ENCODE measurements around the gene PRMT7. TPM values are rescaled to one million over a fixed set of nuclear protein-coding genes. Genes with fewer than 3 reads are reported as not detected.
A peak's percentile ranks its signal among the peaks of the same experiment; 100 is the strongest.

Gene PRMT7
- total and polyA plus RNA-seq, 2 donors from 2014 or later, result 20.4 to 33.7 TPM

GRCh38 chr16:68339214-68339613, 28.4 kb downstream of the PRMT7 start:
- FAIRE-seq, result no peak
- no peaks in the 10 kb centered on the region for H3K9me3 ChIP-seq (ENCODE audit: control insufficient read depth in 2 of 3, insufficient read depth in 1 of 3, low read length in 3 of 3)
- peak in 1 of 5 donors; percentile 53 for DNase-seq
- no peak for TF ChIP-seq CTCF (IDR thresholded peaks at IDR 0.05; ENCODE audit: borderline replicate concordance, extremely low read depth, insufficient read depth)
- H3K4me3 ChIP-seq (ENCODE audit: low read length in 3 of 3), result no peak overlapping the region
- no peak overlapping the region for H3K9ac ChIP-seq (ENCODE audit: low read length in 3 of 3)
- no peaks in the 10 kb centered on the region for H3K4me1 ChIP-seq (ENCODE audit: control insufficient read depth in 2 of 3, insufficient read depth in 2 of 3, low read depth in 1 of 3, low read length in 3 of 3)
- intact Hi-C loops (cut with DNase I), result no loop called here
- no peaks in the 10 kb centered on the region for H3K27me3 ChIP-seq (ENCODE audit: control insufficient read depth, insufficient read depth, low read length)
- peaks cover 3 to 39% (median 33%) of the 10 kb centered on the region in 3 donors for H3K36me3 ChIP-seq (ENCODE audit: control insufficient read depth in 2 of 3, insufficient read depth in 3 of 3, low read length in 3 of 3)
- no peak overlapping the region for H3K27ac ChIP-seq (ENCODE audit: low read depth in 2 of 2, low read length in 2 of 2)

- Histone ChIP-seq H3K27me3 (ENCODE audit: control insufficient read depth, insufficient read depth, low read length) (no peaks in the 10 kb centered on the region), H3K9ac (ENCODE audit: low read length in 3 of 3) (no peak overlapping the region), H3K9me3 (ENCODE audit: control insufficient read depth in 2 of 3, insufficient read depth in 1 of 3, low read length in 3 of 3) (no peaks in the 10 kb centered on the region), H3K27ac (ENCODE audit: low read depth in 2 of 2, low read length in 2 of 2) (no peak overlapping the region), H3K36me3 (ENCODE audit: control insufficient read depth in 2 of 3, insufficient read depth in 3 of 3, low read length in 3 of 3) (peaks cover 3 to 44% (median 41%) of the 10 kb centered on the region in 3 donors), H3K4me3 (ENCODE audit: low read length in 3 of 3) (no peak overlapping the region), H3K4me1 (ENCODE audit: control insufficient read depth in 2 of 3, insufficient read depth in 2 of 3, low read depth in 1 of 3, low read length in 3 of 3) (no peaks in the 10 kb centered on the region)
- peak in 1 of 5 donors; percentile 15 for DNase-seq
- FAIRE-seq, result no peak
- TF ChIP-seq CTCF (IDR thresholded peaks at IDR 0.05; ENCODE audit: borderline replicate concordance, extremely low read depth, insufficient read depth), result no peak
- intact Hi-C loops (cut with DNase I), result no loop called here
Observed at GRCh38 chr16:68342620-68343019, 31.8 kb downstream of the PRMT7 start.

GRCh38 chr16:68343137-68343536, 32.3 kb downstream of the PRMT7 start:
- peak in 1 of 5 donors; percentile 13 for DNase-seq
- no peak for TF ChIP-seq CTCF (IDR thresholded peaks at IDR 0.05; ENCODE audit: borderline replicate concordance, extremely low read depth, insufficient read depth)
- no peaks in the 10 kb centered on the region for H3K4me1 ChIP-seq (ENCODE audit: control insufficient read depth in 2 of 3, insufficient read depth in 2 of 3, low read depth in 1 of 3, low read length in 3 of 3)
- intact Hi-C loops (cut with DNase I), result no loop called here
- H3K9me3 ChIP-seq (ENCODE audit: control insufficient read depth in 2 of 3, insufficient read depth in 1 of 3, low read length in 3 of 3), result no peaks in the 10 kb centered on the region
- H3K4me3 ChIP-seq (ENCODE audit: low read length in 3 of 3), result no peak overlapping the region
- H3K27me3 ChIP-seq (ENCODE audit: control insufficient read depth, insufficient read depth, low read length), result no peaks in the 10 kb centered on the region
- no peak overlapping the region for H3K27ac ChIP-seq (ENCODE audit: low read depth in 2 of 2, low read length in 2 of 2)
- no peak for FAIRE-seq
- peaks cover 3 to 39% (median 38%) of the 10 kb centered on the region in 3 donors for H3K36me3 ChIP-seq (ENCODE audit: control insufficient read depth in 2 of 3, insufficient read depth in 3 of 3, low read length in 3 of 3)
- no peak overlapping the region for H3K9ac ChIP-seq (ENCODE audit: low read length in 3 of 3)

DNA sequence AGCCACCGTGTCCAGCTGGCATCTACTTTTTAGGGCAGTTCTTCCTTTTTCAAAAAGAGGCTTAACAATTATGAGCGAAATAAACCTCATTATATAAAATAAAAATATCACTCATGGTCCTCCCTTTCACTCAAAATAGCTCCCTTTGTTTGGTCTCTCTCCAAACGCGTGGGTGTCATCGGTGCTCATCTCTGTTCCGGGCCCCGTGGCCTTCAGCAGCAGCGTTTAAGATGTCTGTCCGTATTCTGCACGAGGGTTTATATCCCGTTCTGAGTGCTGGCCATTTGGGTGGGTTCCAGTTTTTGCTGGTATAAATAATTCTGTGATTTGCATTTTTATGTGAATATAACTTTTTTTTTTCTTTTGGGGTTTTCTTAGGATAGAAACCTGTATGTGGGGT, 33.4 kb downstream of the PRMT7 start:
- intact Hi-C loops (cut with DNase I), result no loop called here
- Histone ChIP-seq H3K27me3 (ENCODE audit: control insufficient read depth, insufficient read depth, low read length) (no peaks in the 10 kb centered on the region), H3K4me3 (ENCODE audit: low read length in 3 of 3) (no peak overlapping the region), H3K36me3 (ENCODE audit: control insufficient read depth in 2 of 3, insufficient read depth in 3 of 3, low read length in 3 of 3) (peaks cover 3 to 34% (median 31%) of the 10 kb centered on the region in 3 donors), H3K9me3 (ENCODE audit: control insufficient read depth in 2 of 3, insufficient read depth in 1 of 3, low read length in 3 of 3) (no peaks in the 10 kb centered on the region), H3K9ac (ENCODE audit: low read length in 3 of 3) (no peak overlapping the region), H3K27ac (ENCODE audit: low read depth in 2 of 2, low read length in 2 of 2) (no peak overlapping the region), H3K4me1 (ENCODE audit: control insufficient read depth in 2 of 3, insufficient read depth in 2 of 3, low read depth in 1 of 3, low read length in 3 of 3) (no peaks in the 10 kb centered on the region)
- DNase-seq (peak in 1 of 5 donors; percentile 26), FAIRE-seq (no peak)
- no peak for TF ChIP-seq CTCF (IDR thresholded peaks at IDR 0.05; ENCODE audit: borderline replicate concordance, extremely low read depth, insufficient read depth)
